KMS-11 (cell line): Measurements from ENCODE around the gene FTCDNL1.

ENCODE experiments used
- H2AFZ ChIP-seq: fragments of 200-600 bp; sonication (generic); 2 replicates; pipeline ENCODE4 v1.6.1; 2016; ENCODE audit warnings: antibody characterized with exemption, mixed run types, low read depth
- H3K27ac ChIP-seq: fragments of 200-600 bp; sonication (generic); 2 replicates; pipeline ENCODE4 v1.6.1; 2016; ENCODE audit warnings: mild to moderate bottlenecking, mixed run types
- H3K27me3 ChIP-seq: fragments of 200-600 bp; sonication (generic); 2 replicates; pipeline ENCODE4 v1.6.1; 2017; ENCODE audit warnings: mild to moderate bottlenecking, low read depth, mixed run types, moderate library complexity; ENCODE audit not compliant: insufficient read depth
- H3K36me3 ChIP-seq: fragments of 200-600 bp; sonication (generic); 2 replicates; pipeline ENCODE4 v1.6.1; 2017; ENCODE audit warnings: mild to moderate bottlenecking, mixed run types; ENCODE audit not compliant: insufficient read depth
- H3K4me1 ChIP-seq: fragments of 200-600 bp; sonication (generic); 2 replicates; pipeline ENCODE4 v1.6.1; 2016; ENCODE audit warnings: mild to moderate bottlenecking, low read depth, mixed run types; ENCODE audit not compliant: poor library complexity, severe bottlenecking
- H3K4me2 ChIP-seq: fragments of 200-600 bp; sonication (generic); 2 replicates; pipeline ENCODE4 v1.7.0; 2016; ENCODE audit warnings: mild to moderate bottlenecking, mixed run types
- H3K4me3 ChIP-seq: fragments of 200-600 bp; sonication (generic); IDR thresholded peaks from 2 replicates; pipeline ENCODE4 v1.6.1; 2017; ENCODE audit warnings: low read depth, low read length, mixed read lengths; ENCODE audit not compliant: insufficient read depth
- H3K79me2 ChIP-seq: fragments of 200-600 bp; sonication (generic); 2 replicates; pipeline ENCODE4 v1.6.1; 2016; ENCODE audit warnings: low read depth, mixed run types; ENCODE audit not compliant: insufficient read depth
- H3K9ac ChIP-seq: fragments of 200-600 bp; sonication (generic); 2 replicates; pipeline ENCODE4 v1.6.1; 2016; ENCODE audit warnings: mild to moderate bottlenecking, mixed run types
- H4K20me1 ChIP-seq: fragments of 200-600 bp; sonication (generic); 2 replicates; pipeline ENCODE4 v1.6.1; 2016; ENCODE audit warnings: mild to moderate bottlenecking, mixed run types; ENCODE audit not compliant: insufficient read depth
- CTCF ChIP-seq: fragments of 200-600 bp; sonication (generic); conservative IDR thresholded peaks from 2 replicates; pipeline ENCODE4 v1.6.1; 2017; ENCODE audit warnings: low read depth, mild to moderate bottlenecking, antibody characterized with exemption, low read length, moderate library complexity, mixed read lengths

The FTCDNL1 gene

GRCh38 chr2:199850718-199851500 is at the start of gene FTCDNL1:
TSS of gene FTCDNL1 (minus strand) at chr2:199851192. CDS start at chr2:199848962, 2,230 bp downstream.
- H3K27ac ChIP-seq: peak within 1 kb of the TSS; percentile 61
- peak within 1 kb of the TSS; percentile 91 for H2AFZ ChIP-seq
- H3K27me3 ChIP-seq: no peaks in the 10 kb centered on the region
- peak; percentile 80 for TF ChIP-seq CTCF
- no peaks in the 10 kb centered on the region for H3K79me2 ChIP-seq
- peak within 1 kb of the TSS; percentile 94 for H3K9ac ChIP-seq
- H4K20me1 ChIP-seq: no peaks in the 10 kb centered on the region
- peak within 1 kb of the TSS; percentile 79 for H3K4me3 ChIP-seq
- H3K4me1 ChIP-seq: peaks cover 17% of the 10 kb centered on the region
- H3K4me2 ChIP-seq: peak within 1 kb of the TSS; percentile 77
- no peaks in the 10 kb centered on the region for H3K36me3 ChIP-seq

- Histone ChIP-seq H4K20me1 (no peaks in the 10 kb centered on the region), H3K9ac (no peak overlapping the region), H3K79me2 (no peaks in the 10 kb centered on the region), H3K36me3 (no peaks in the 10 kb centered on the region), H3K4me2 (no peak overlapping the region), H3K27ac (no peak overlapping the region), H3K4me1 (no peaks in the 10 kb centered on the region), H3K27me3 (no peaks in the 10 kb centered on the region), H2AFZ (no peak overlapping the region), H3K4me3 (no peak overlapping the region)
- no peak for TF ChIP-seq CTCF
Observed at GRCh38 chr2:199896617-199897016, 45.6 kb upstream of the FTCDNL1 start.

GRCh38 chr2:199895406-199895805 is 44.4 kb upstream of the FTCDNL1 start:
- H3K4me1 ChIP-seq: no peaks in the 10 kb centered on the region
- H3K4me2 ChIP-seq: no peak overlapping the region
- no peaks in the 10 kb centered on the region for H3K79me2 ChIP-seq
- H3K27ac ChIP-seq: no peak overlapping the region
- H2AFZ ChIP-seq: no peak overlapping the region
- H3K4me3 ChIP-seq: no peak overlapping the region
- H3K27me3 ChIP-seq: no peaks in the 10 kb centered on the region
- TF ChIP-seq CTCF: no peak
- no peak overlapping the region for H3K9ac ChIP-seq
- H3K36me3 ChIP-seq: no peaks in the 10 kb centered on the region
- no peaks in the 10 kb centered on the region for H4K20me1 ChIP-seq

GRCh38 chr2:199883474-199884212 is 32.7 kb upstream of the FTCDNL1 start:
- Histone ChIP-seq H3K4me3 (no peak overlapping the region), H3K27ac (no peak overlapping the region), H3K27me3 (no peaks in the 10 kb centered on the region), H2AFZ (no peak overlapping the region), H3K79me2 (no peaks in the 10 kb centered on the region), H3K36me3 (no peaks in the 10 kb centered on the region), H3K4me1 (no peaks in the 10 kb centered on the region), H3K4me2 (no peak overlapping the region), H4K20me1 (no peaks in the 10 kb centered on the region), H3K9ac (no peak overlapping the region)
- no peak for TF ChIP-seq CTCF
